GM12892 (cell line): ENCODE measurements around the gene KCTD13.
A peak's percentile ranks its signal among the peaks of the same experiment; 100 is the strongest.

Experiments used
- DNase-seq: peaks from one replicate; pipeline ENCODE4 v3.0.0; 2011; ENCODE audit not compliant: insufficient read length
- FAIRE-seq: peaks from 2 replicates; lab custom pipeline; 2011; peaks lifted over from hg19 to GRCh38; lab: Jason Lieb, UNC
- POLR2A ChIP-seq: IDR thresholded peaks from 2 replicates; pipeline ENCODE4 v1.6.1; 2011; ENCODE audit warnings: low read depth, low read length, control low read depth
- POLR2AphosphoS5 ChIP-seq: IDR thresholded peaks from 2 replicates; pipeline ENCODE4 v1.6.1; 2011; ENCODE audit warnings: low read depth, low read length, control low read depth
- TAF1 ChIP-seq: IDR thresholded peaks from 2 replicates; pipeline ENCODE4 v1.6.1; 2011; ENCODE audit warnings: low read depth, mild to moderate bottlenecking, control low read depth, low read length, borderline replicate concordance

KCTD13 gene

GRCh38 chr16:29864205-29864604 lies 61.8 kb downstream of the KCTD13 start:
- TF ChIP-seq TAF1 (no peak), POLR2A (no peak), POLR2AphosphoS5 (no peak)
- FAIRE-seq (no peak), DNase-seq (no peak)

- no peak for FAIRE-seq
- DNase-seq: no peak
- TF ChIP-seq POLR2A: no peak
- no peak for TF ChIP-seq POLR2AphosphoS5
- no peak for TF ChIP-seq TAF1
Measured at GRCh38 chr16:29863669-29863984, 62.4 kb downstream of the KCTD13 start.

GRCh38 chr16:29862884-29863668 lies 63.0 kb downstream of the KCTD13 start, which contains the start of gene CDIPT:
TSS of gene CDIPT (minus strand) at chr16:29863226. CDS start at chr16:29862857, 369 bp downstream.
- peak; percentile 95 for FAIRE-seq
- TF ChIP-seq POLR2A: no peak
- no peak for TF ChIP-seq TAF1
- no peak for TF ChIP-seq POLR2AphosphoS5

GRCh38 chr16:29862383-29862883 lies 63.6 kb downstream of the KCTD13 start:
- FAIRE-seq (peak; percentile 58), DNase-seq (no peak)
- no peak for TF ChIP-seq TAF1

More at GRCh38 chr16:29862884-29863668, 63.0 kb downstream of the KCTD13 start, which contains the start of gene CDIPT:
- DNase-seq: peak; percentile 85

GRCh38 chr16:29860218-29860617 lies 65.8 kb downstream of the KCTD13 start:
- TF ChIP-seq TAF1 (no peak), POLR2AphosphoS5 (no peak), POLR2A (no peak)
- DNase-seq (no peak), FAIRE-seq (no peak)

- DNase-seq (no peak), FAIRE-seq (no peak)
- TF ChIP-seq POLR2AphosphoS5: no peak
- TF ChIP-seq POLR2A: no peak
- TF ChIP-seq TAF1: no peak
Measured at GRCh38 chr16:29858974-29859373, 67.1 kb downstream of the KCTD13 start.

- TF ChIP-seq POLR2A (no peak), POLR2AphosphoS5 (no peak), TAF1 (no peak)
- no peak for DNase-seq
- FAIRE-seq: no peak
Measured at GRCh38 chr16:29858149-29858849, 67.7 kb downstream of the KCTD13 start.

GRCh38 chr16:29857133-29857760 lies 68.8 kb downstream of the KCTD13 start:
- FAIRE-seq (no peak), DNase-seq (no peak)
- TF ChIP-seq POLR2AphosphoS5 (no peak), POLR2A (no peak), TAF1 (no peak)
